ENCODE results near the gene ATG5.

ATG5 gene

DNA sequence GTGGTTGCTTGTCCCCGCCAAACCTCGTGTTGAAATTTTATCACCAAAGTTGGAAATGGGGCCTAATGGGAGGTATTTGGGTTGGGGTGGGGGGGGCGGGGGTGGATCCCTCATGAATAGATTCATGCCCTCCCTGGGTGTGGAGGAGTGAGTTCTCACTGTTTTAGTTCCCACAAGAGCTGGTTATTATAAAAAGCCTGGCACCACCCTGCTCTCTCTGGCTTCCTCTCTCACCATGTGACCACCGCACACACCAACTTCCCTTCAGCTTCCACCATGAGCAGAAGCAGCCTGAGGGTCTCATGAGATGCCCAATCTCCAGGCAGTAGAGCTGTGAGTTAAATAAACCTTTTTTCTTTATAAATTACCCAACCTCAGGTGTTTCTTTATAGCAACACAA, 128.1 kb downstream of the ATG5 start:
- TF ChIP-seq, protein P1, sequence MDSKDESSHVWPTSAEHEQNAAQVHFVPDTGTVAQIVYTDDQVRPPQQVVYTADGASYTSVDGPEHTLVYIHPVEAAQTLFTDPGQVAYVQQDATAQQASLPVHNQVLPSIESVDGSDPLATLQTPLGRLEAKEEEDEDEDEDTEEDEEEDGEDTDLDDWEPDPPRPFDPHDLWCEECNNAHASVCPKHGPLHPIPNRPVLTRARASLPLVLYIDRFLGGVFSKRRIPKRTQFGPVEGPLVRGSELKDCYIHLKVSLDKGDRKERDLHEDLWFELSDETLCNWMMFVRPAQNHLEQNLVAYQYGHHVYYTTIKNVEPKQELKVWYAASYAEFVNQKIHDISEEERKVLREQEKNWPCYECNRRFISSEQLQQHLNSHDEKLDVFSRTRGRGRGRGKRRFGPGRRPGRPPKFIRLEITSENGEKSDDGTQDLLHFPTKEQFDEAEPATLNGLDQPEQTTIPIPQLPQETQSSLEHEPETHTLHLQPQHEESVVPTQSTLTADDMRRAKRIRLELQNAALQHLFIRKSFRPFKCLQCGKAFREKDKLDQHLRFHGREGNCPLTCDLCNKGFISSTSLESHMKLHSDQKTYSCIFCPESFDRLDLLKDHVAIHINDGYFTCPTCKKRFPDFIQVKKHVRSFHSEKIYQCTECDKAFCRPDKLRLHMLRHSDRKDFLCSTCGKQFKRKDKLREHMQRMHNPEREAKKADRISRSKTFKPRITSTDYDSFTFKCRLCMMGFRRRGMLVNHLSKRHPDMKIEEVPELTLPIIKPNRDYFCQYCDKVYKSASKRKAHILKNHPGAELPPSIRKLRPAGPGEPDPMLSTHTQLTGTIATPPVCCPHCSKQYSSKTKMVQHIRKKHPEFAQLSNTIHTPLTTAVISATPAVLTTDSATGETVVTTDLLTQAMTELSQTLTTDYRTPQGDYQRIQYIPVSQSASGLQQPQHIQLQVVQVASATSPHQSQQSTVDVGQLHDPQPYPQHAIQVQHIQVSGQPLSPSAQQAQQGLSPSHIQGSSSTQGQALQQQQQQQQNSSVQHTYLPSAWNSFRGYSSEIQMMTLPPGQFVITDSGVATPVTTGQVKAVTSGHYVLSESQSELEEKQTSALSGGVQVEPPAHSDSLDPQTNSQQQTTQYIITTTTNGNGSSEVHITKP (tag by site-specific recombination; IDR thresholded peaks at IDR 0.05), result no peak
- TF ChIP-seq, protein P2, sequence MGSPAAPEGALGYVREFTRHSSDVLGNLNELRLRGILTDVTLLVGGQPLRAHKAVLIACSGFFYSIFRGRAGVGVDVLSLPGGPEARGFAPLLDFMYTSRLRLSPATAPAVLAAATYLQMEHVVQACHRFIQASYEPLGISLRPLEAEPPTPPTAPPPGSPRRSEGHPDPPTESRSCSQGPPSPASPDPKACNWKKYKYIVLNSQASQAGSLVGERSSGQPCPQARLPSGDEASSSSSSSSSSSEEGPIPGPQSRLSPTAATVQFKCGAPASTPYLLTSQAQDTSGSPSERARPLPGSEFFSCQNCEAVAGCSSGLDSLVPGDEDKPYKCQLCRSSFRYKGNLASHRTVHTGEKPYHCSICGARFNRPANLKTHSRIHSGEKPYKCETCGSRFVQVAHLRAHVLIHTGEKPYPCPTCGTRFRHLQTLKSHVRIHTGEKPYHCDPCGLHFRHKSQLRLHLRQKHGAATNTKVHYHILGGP (tag by site-specific recombination; IDR thresholded peaks at IDR 0.05), result no peak
- TF ChIP-seq ZNF157 (tag by site-specific recombination; IDR thresholded peaks at IDR 0.05) (no peak), ZNF600 (tag by site-specific recombination; IDR thresholded peaks at IDR 0.05) (no peak), ZBTB1 (tag by site-specific recombination; IDR thresholded peaks at IDR 0.05) (no peak), SP3 (tag by site-specific recombination; IDR thresholded peaks at IDR 0.05) (no peak), ZNF792 (tag by site-specific recombination; IDR thresholded peaks at IDR 0.05) (no peak), ZEB2 (tag by site-specific recombination; IDR thresholded peaks at IDR 0.05) (no peak), GLI4 (tag by site-specific recombination; IDR thresholded peaks at IDR 0.05) (no peak), ZSCAN16 (tag by site-specific recombination; IDR thresholded peaks at IDR 0.05) (no peak), ZIC2 (tag by site-specific recombination; IDR thresholded peaks at IDR 0.05) (no peak), ZNF24 (tag by site-specific recombination; IDR thresholded peaks at IDR 0.05) (no peak), ZNF155 (tag by site-specific recombination; IDR thresholded peaks at IDR 0.05) (no peak)
- TF ChIP-seq, protein P3, sequence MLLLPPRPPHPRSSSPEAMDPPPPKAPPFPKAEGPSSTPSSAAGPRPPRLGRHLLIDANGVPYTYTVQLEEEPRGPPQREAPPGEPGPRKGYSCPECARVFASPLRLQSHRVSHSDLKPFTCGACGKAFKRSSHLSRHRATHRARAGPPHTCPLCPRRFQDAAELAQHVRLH (tag by site-specific recombination; IDR thresholded peaks at IDR 0.05), result no peak
- TF ChIP-seq, protein P4, sequence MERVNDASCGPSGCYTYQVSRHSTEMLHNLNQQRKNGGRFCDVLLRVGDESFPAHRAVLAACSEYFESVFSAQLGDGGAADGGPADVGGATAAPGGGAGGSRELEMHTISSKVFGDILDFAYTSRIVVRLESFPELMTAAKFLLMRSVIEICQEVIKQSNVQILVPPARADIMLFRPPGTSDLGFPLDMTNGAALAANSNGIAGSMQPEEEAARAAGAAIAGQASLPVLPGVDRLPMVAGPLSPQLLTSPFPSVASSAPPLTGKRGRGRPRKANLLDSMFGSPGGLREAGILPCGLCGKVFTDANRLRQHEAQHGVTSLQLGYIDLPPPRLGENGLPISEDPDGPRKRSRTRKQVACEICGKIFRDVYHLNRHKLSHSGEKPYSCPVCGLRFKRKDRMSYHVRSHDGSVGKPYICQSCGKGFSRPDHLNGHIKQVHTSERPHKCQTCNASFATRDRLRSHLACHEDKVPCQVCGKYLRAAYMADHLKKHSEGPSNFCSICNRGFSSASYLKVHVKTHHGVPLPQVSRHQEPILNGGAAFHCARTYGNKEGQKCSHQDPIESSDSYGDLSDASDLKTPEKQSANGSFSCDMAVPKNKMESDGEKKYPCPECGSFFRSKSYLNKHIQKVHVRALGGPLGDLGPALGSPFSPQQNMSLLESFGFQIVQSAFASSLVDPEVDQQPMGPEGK (tag by site-specific recombination; IDR thresholded peaks at IDR 0.05), result no peak
- TF ChIP-seq, protein P5, sequence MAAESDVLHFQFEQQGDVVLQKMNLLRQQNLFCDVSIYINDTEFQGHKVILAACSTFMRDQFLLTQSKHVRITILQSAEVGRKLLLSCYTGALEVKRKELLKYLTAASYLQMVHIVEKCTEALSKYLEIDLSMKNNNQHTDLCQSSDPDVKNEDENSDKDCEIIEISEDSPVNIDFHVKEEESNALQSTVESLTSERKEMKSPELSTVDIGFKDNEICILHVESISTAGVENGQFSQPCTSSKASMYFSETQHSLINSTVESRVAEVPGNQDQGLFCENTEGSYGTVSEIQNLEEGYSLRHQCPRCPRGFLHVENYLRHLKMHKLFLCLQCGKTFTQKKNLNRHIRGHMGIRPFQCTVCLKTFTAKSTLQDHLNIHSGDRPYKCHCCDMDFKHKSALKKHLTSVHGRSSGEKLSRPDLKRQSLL (tag by site-specific recombination; IDR thresholded peaks at IDR 0.05), result no peak
- TF ChIP-seq, protein P6, sequence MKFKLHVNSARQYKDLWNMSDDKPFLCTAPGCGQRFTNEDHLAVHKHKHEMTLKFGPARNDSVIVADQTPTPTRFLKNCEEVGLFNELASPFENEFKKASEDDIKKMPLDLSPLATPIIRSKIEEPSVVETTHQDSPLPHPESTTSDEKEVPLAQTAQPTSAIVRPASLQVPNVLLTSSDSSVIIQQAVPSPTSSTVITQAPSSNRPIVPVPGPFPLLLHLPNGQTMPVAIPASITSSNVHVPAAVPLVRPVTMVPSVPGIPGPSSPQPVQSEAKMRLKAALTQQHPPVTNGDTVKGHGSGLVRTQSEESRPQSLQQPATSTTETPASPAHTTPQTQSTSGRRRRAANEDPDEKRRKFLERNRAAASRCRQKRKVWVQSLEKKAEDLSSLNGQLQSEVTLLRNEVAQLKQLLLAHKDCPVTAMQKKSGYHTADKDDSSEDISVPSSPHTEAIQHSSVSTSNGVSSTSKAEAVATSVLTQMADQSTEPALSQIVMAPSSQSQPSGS (tag by site-specific recombination; IDR thresholded peaks at IDR 0.05; ENCODE audit: low read depth), result no peak
- TF ChIP-seq, protein P7, sequence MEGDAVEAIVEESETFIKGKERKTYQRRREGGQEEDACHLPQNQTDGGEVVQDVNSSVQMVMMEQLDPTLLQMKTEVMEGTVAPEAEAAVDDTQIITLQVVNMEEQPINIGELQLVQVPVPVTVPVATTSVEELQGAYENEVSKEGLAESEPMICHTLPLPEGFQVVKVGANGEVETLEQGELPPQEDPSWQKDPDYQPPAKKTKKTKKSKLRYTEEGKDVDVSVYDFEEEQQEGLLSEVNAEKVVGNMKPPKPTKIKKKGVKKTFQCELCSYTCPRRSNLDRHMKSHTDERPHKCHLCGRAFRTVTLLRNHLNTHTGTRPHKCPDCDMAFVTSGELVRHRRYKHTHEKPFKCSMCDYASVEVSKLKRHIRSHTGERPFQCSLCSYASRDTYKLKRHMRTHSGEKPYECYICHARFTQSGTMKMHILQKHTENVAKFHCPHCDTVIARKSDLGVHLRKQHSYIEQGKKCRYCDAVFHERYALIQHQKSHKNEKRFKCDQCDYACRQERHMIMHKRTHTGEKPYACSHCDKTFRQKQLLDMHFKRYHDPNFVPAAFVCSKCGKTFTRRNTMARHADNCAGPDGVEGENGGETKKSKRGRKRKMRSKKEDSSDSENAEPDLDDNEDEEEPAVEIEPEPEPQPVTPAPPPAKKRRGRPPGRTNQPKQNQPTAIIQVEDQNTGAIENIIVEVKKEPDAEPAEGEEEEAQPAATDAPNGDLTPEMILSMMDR (tag by site-specific recombination; IDR thresholded peaks at IDR 0.05), result no peak
- POLR2A ChIA-PET, result no interaction called here
- no peaks in the 10 kb centered on the region for H3K9me3 ChIP-seq (ENCODE audit: control insufficient read depth, insufficient read depth, low read depth, low read length)
- no peak overlapping the region for H3K27ac ChIP-seq (ENCODE audit: extremely low read depth, low read depth, low read length)
- CTCF ChIA-PET, result no interaction called here
- peaks cover 3 to 15% of the 10 kb centered on the region in 2 experiments; a peak in 2 of 3 replicates for H3K36me3 ChIP-seq (ENCODE audit: control insufficient read depth in 2 of 2, insufficient read depth in 1 of 2, low read length in 2 of 2)
- H3K4me3 ChIP-seq (ENCODE audit: low read depth, low read length), result no peak overlapping the region
- 0 out of 2 replicates have a peak, but pooled peaks cover 4% of the 10 kb centered on the region for H3K4me1 ChIP-seq (ENCODE audit: control insufficient read depth, insufficient read depth, low read length)

All from HEK293 (cell line).